SK-N-SH (cell line): ENCODE measurements around the gene SCRN1. TPM values are rescaled to one million over a fixed set of nuclear protein-coding genes. Genes with fewer than 3 reads are reported as not detected.

Experiments
- CTCF ChIA-PET: fragments of 300-600, 350-600 bp; formaldehyde crosslinking; extraction: SDS; loops from one replicate; lab custom pipeline; 2021; lab: Yijun Ruan, JAX
- POLR2A ChIA-PET: fragments of 350-600 bp; sonication (Branson Sonifier 250); formaldehyde crosslinking; extraction: SDS; loops from one replicate; lab custom pipeline; 2020; ENCODE audit warnings: antibody characterized with exemption, inconsistent platforms; lab: Yijun Ruan, JAX
- DNase-seq: peaks from one replicate; pipeline ENCODE4 v3.0.0; 2012
- H2AFZ ChIP-seq: fragments of 200-600 bp; sonication (generic); 2 replicates; pipeline ENCODE4 v1.8.1; 2016; ENCODE audit warnings: antibody characterized with exemption, mild to moderate bottlenecking, low read depth
- H3F3A ChIP-seq: fragments of 200-600 bp; sonication (generic); replicated peaks from 2 replicates; pipeline ENCODE3; 2016; ENCODE audit warnings: antibody characterized with exemption, mild to moderate bottlenecking; ENCODE audit not compliant: insufficient read depth
- H3K27ac ChIP-seq, 2 experiments: fragments of 200-500 bp in 1 of 2; fragments of 200-600 bp in 1 of 2; sonication (Bioruptor generic) in 1 of 2; sonication (generic), shearing (Covaris generic) in 1 of 2; 2 replicates each; pipeline versions ENCODE4 v1.5.1 to v1.6.1; 2014 to 2016; ENCODE audit warnings: low read depth in 2 of 2, inconsistent platforms in 1 of 2, low read length in 1 of 2, mild to moderate bottlenecking in 1 of 2, mixed read lengths in 1 of 2
- H3K27me3 ChIP-seq: fragments of 200-600 bp; sonication (generic), shearing (Covaris generic); 2 replicates; pipeline ENCODE4 v1.6.1; 2016; ENCODE audit warnings: mixed run types; ENCODE audit not compliant: insufficient read depth
- H3K36me3 ChIP-seq, 2 experiments: fragments of 200-500 bp in 1 of 2; fragments of 200-600 bp in 1 of 2; sonication (Bioruptor generic) in 1 of 2; sonication (generic) in 1 of 2; replicated peaks in 1 of 2; 2 replicates each; pipeline versions ENCODE3 to v1.5.1; 2014 to 2016; ENCODE audit warnings: low read length in 1 of 2, mild to moderate bottlenecking in 1 of 2; ENCODE audit not compliant: insufficient read depth in 2 of 2, control insufficient read depth in 1 of 2
- H3K4me1 ChIP-seq, 2 experiments: fragments of 200-500 bp in 1 of 2; fragments of 200-600 bp in 1 of 2; sonication (Bioruptor generic) in 1 of 2; sonication (generic), shearing (Covaris generic) in 1 of 2; 2 replicates each; pipeline versions ENCODE4 v1.5.1 to v1.6.1; 2014 to 2016; ENCODE audit warnings: low read depth in 1 of 2, low read length in 1 of 2, mixed run types in 1 of 2; ENCODE audit not compliant: insufficient read depth in 2 of 2, control insufficient read depth in 1 of 2
- H3K4me2 ChIP-seq: fragments of 200-600 bp; sonication (generic), shearing (Covaris generic); 2 replicates; pipeline ENCODE4 v1.6.1; 2017; ENCODE audit warnings: mixed run types
- H3K4me3 ChIP-seq, 2 experiments: fragments of 200-500 bp in 1 of 2; fragments of 200-600 bp in 1 of 2; sonication (Bioruptor generic) in 1 of 2; sonication (generic), shearing (Covaris generic) in 1 of 2; 2 replicates each; pipeline versions ENCODE4 v1.5.1 to v1.8.1; 2014 to 2016; ENCODE audit warnings: low read depth in 2 of 2, inconsistent platforms in 1 of 2, low read length in 1 of 2, mild to moderate bottlenecking in 1 of 2, mixed read lengths in 1 of 2, moderate library complexity in 1 of 2
- H3K79me2 ChIP-seq: fragments of 200-600 bp; sonication (generic); 2 replicates; pipeline ENCODE4 v1.8.1; 2017; ENCODE audit warnings: mild to moderate bottlenecking; ENCODE audit not compliant: insufficient read depth
- H3K9ac ChIP-seq: fragments of 200-600 bp; sonication (generic); 2 replicates; pipeline ENCODE4 v1.6.1; 2017; ENCODE audit warnings: mixed run types
- H3K9me2 ChIP-seq: fragments of 200-600 bp; sonication (generic); 2 replicates; pipeline ENCODE4 v1.6.1; 2017; ENCODE audit warnings: mixed run types
- H3K9me3 ChIP-seq: fragments of 200-600 bp; sonication (generic); 2 replicates; pipeline ENCODE4 v1.6.1; 2017; ENCODE audit warnings: mixed run types, mild to moderate bottlenecking, moderate library complexity
- H4K20me1 ChIP-seq: fragments of 200-600 bp; sonication (generic); 2 replicates; pipeline ENCODE4 v1.6.1; 2017; ENCODE audit warnings: mild to moderate bottlenecking, mixed run types; ENCODE audit not compliant: insufficient read depth
- CHD2 ChIP-seq: fragments of 150-350 bp; IDR thresholded peaks from 2 replicates; pipeline ENCODE4 v1.6.1; 2018; ENCODE audit warnings: low read length; ENCODE audit not compliant: partially characterized antibody
- EP300 ChIP-seq, 2 experiments: IDR thresholded peaks; 2 replicates each; pipeline versions ENCODE4 v1.4.0 to v1.6.1; 2012; ENCODE audit warnings: borderline replicate concordance in 1 of 2, low read depth in 1 of 2, low read length in 1 of 2
- FOXJ3 ChIP-seq: sonication (generic); formaldehyde crosslinking; IDR thresholded peaks from 2 replicates; pipeline ENCODE4 v1.5.1; 2020; ENCODE audit warnings: mild to moderate bottlenecking, missing genetic modification reagents
- FOXM1 ChIP-seq: IDR thresholded peaks from 2 replicates; pipeline ENCODE4 v1.4.0; 2012; ENCODE audit warnings: low read depth, mild to moderate bottlenecking
- GABPA ChIP-seq: IDR thresholded peaks from 2 replicates; pipeline ENCODE4 v1.4.0; 2012; ENCODE audit warnings: low read depth, mild to moderate bottlenecking
- GATA2 ChIP-seq: sonication (generic); formaldehyde crosslinking; IDR thresholded peaks from 2 replicates; pipeline ENCODE4 v1.5.0; 2020; ENCODE audit warnings: mild to moderate bottlenecking, missing genetic modification reagents
- NFIC ChIP-seq: IDR thresholded peaks from 2 replicates; pipeline ENCODE4 v1.4.0; 2012; ENCODE audit warnings: borderline replicate concordance
- POLR2AphosphoS5 ChIP-seq: IDR thresholded peaks from 2 replicates; pipeline ENCODE4 v1.6.1; 2012; ENCODE audit warnings: low read depth, low read length
- RAD21 ChIP-seq: IDR thresholded peaks from 2 replicates; pipeline ENCODE4 v1.6.1; 2012; ENCODE audit warnings: mild to moderate bottlenecking, low read length
- REST ChIP-seq: IDR thresholded peaks from 2 replicates; pipeline ENCODE4 v1.6.1; 2012; ENCODE audit warnings: mild to moderate bottlenecking, low read depth, low read length, moderate library complexity
- RFX5 ChIP-seq: IDR thresholded peaks from 2 replicates; pipeline ENCODE4 v1.6.1; 2012; ENCODE audit warnings: mild to moderate bottlenecking, improper control_type of control experiment, low read length
- SMC3 ChIP-seq: IDR thresholded peaks from 2 replicates; pipeline ENCODE4 v1.6.1; 2012; ENCODE audit warnings: low read depth, low read length, improper control_type of control experiment
- TAF1 ChIP-seq: IDR thresholded peaks from 2 replicates; pipeline ENCODE4 v1.6.1; 2012; ENCODE audit warnings: low read depth, mild to moderate bottlenecking, low read length, moderate library complexity, borderline replicate concordance
- YY1 ChIP-seq: IDR thresholded peaks from 2 replicates; pipeline ENCODE4 v1.4.0; 2012; ENCODE audit warnings: low read depth, mild to moderate bottlenecking
- WGBS: methylation state at CpG from one replicate; pipeline ENCODE4 v1.1.6; 2017; ENCODE audit warnings: low lambda C conversion rate; 5-methylcytosine and 5-hydroxymethylcytosine counted together
- polyA plus RNA-seq, 3 experiments: library from polyadenylated mRNA; depleted of rRNA; stranded (reverse); fragments of >200 nt; gene quantifications; 2 replicates each; pipeline ENCODE4 v1.2.3, GENCODE V29; 2012
- TF ChIP-seq, protein P1 (sequence below): IDR thresholded peaks from 2 replicates; pipeline ENCODE4 v1.4.0; 2012; ENCODE audit warnings: low read depth, borderline replicate concordance
- TF ChIP-seq, protein P2 (sequence below): fragments of 200-600 bp; sonication (generic); IDR thresholded peaks from 2 replicates; pipeline ENCODE4 v1.6.1; 2017; ENCODE audit warnings: antibody characterized with exemption, mild to moderate bottlenecking, moderate library complexity

Gene SCRN1
- polyA plus RNA-seq, 1 of the 3 experiments (the other 2 are of a cell fraction), result 64.3 TPM

GRCh38 chr7:30001998-30002397, 12.4 kb upstream of the SCRN1 start:
- H3K9me2 ChIP-seq, result no peaks in the 10 kb centered on the region
- H3F3A ChIP-seq, result no peaks in the 10 kb centered on the region
- no peaks in the 10 kb centered on the region for H3K27me3 ChIP-seq
- TF ChIP-seq TAF1, result no peak
- no peak for TF ChIP-seq RFX5
- TF ChIP-seq EP300 (IDR thresholded peaks at IDR 0.05; ENCODE audit: borderline replicate concordance in 1 of 2, low read depth in 1 of 2, low read length in 1 of 2), result no peak
- no peak for TF ChIP-seq RAD21
- TF ChIP-seq GATA2 (CRISPR knock-in tag), result no peak
- TF ChIP-seq, protein P1, sequence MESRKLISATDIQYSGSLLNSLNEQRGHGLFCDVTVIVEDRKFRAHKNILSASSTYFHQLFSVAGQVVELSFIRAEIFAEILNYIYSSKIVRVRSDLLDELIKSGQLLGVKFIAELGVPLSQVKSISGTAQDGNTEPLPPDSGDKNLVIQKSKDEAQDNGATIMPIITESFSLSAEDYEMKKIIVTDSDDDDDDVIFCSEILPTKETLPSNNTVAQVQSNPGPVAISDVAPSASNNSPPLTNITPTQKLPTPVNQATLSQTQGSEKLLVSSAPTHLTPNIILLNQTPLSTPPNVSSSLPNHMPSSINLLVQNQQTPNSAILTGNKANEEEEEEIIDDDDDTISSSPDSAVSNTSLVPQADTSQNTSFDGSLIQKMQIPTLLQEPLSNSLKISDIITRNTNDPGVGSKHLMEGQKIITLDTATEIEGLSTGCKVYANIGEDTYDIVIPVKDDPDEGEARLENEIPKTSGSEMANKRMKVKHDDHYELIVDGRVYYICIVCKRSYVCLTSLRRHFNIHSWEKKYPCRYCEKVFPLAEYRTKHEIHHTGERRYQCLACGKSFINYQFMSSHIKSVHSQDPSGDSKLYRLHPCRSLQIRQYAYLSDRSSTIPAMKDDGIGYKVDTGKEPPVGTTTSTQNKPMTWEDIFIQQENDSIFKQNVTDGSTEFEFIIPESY, result no peak
- TF ChIP-seq YY1, result no peak
- TF ChIP-seq REST, result no peak
- TF ChIP-seq POLR2AphosphoS5, result no peak
- no peak for TF ChIP-seq FOXJ3 (CRISPR knock-in tag)
- TF ChIP-seq SMC3, result no peak
- TF ChIP-seq CHD2, result no peak
- TF ChIP-seq, protein P2, sequence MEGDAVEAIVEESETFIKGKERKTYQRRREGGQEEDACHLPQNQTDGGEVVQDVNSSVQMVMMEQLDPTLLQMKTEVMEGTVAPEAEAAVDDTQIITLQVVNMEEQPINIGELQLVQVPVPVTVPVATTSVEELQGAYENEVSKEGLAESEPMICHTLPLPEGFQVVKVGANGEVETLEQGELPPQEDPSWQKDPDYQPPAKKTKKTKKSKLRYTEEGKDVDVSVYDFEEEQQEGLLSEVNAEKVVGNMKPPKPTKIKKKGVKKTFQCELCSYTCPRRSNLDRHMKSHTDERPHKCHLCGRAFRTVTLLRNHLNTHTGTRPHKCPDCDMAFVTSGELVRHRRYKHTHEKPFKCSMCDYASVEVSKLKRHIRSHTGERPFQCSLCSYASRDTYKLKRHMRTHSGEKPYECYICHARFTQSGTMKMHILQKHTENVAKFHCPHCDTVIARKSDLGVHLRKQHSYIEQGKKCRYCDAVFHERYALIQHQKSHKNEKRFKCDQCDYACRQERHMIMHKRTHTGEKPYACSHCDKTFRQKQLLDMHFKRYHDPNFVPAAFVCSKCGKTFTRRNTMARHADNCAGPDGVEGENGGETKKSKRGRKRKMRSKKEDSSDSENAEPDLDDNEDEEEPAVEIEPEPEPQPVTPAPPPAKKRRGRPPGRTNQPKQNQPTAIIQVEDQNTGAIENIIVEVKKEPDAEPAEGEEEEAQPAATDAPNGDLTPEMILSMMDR, result no peak
- no peak for TF ChIP-seq GABPA
- no peak for TF ChIP-seq FOXM1
- no peak for TF ChIP-seq NFIC
- H4K20me1 ChIP-seq, result no peaks in the 10 kb centered on the region
- no peak for DNase-seq
- 91% methylated on average over 2 of the region's 2 CpGs for WGBS
- no peak overlapping the region for H2AFZ ChIP-seq
- peaks cover 0 to 6% of the 10 kb centered on the region in 2 experiments for H3K36me3 ChIP-seq
- H3K9ac ChIP-seq, result no peak overlapping the region
- H3K4me2 ChIP-seq, result no peak overlapping the region
- POLR2A ChIA-PET, result no interaction called here
- no peaks in the 10 kb centered on the region; the same call in 1 of the 2 replicates for H3K9me3 ChIP-seq
- H3K4me3 ChIP-seq, result no peak overlapping the region
- no peaks in the 10 kb centered on the region for H3K79me2 ChIP-seq
- CTCF ChIA-PET, result interaction anchor here (0.8 to 1.8 kb wide), 3 partner anchors 9 to 72 kb away, joined by 3 to 10 read pairs (median 3); no protein-coding TSS in a partner anchor
- H3K27ac ChIP-seq, result no peak overlapping the region
- no peaks in the 10 kb centered on the region; a peak in 1 of 4 replicates for H3K4me1 ChIP-seq
